Tibial artery (tissue), 4 donors: ENCODE measurements around the gene AEN.
A peak's percentile ranks its signal among the peaks of the same experiment; 100 is the strongest.

ENCODE experiments used
- DNase-seq, 2 donors: peaks; one replicate each; pipeline ENCODE4 v3.0.0-alpha.2; 2019
- H3K27ac ChIP-seq, 2 donors: fragments of 200-600 bp; sonication (generic) in 1 of 2; 1 replicate in 1 of 2; 2 replicates in 1 of 2; pipeline ENCODE4 v1.5.1; 2018 to 2019; ENCODE audit warnings: mild to moderate bottlenecking in 1 of 2
- H3K27me3 ChIP-seq, 2 donors: fragments of 200-600 bp; sonication (generic) in 1 of 2; one replicate each; pipeline versions ENCODE4 v1.5.1 to v1.6.0; 2016 to 2019
- H3K36me3 ChIP-seq, 3 donors: fragments of 200-600 bp; sonication (generic) in 2 of 3; one replicate each; pipeline ENCODE4 v1.5.1; 2016 to 2019; ENCODE audit warnings: mild to moderate bottlenecking in 2 of 3
- H3K4me1 ChIP-seq, 4 donors: fragments of 200-600 bp; sonication (generic) in 2 of 4; 1 replicate in 3 of 4; 2 replicates in 1 of 4; pipeline ENCODE4 v1.5.1; 2016 to 2019
- H3K4me3 ChIP-seq, 2 donors: fragments of 200-600 bp; sonication (generic) in 1 of 2; 1 replicate in 1 of 2; 2 replicates in 1 of 2; pipeline ENCODE4 v1.5.1; 2018 to 2019; ENCODE audit warnings: mild to moderate bottlenecking in 2 of 2
- H3K9me3 ChIP-seq, 3 donors: fragments of 200-600 bp; sonication (generic) in 1 of 3; one replicate each; pipeline ENCODE4 v1.5.1; 2016 to 2019
- intact Hi-C: fragments of 100-400 bp; cut with DNase I; formaldehyde crosslinking; loops from one replicate; pipeline ENCODE4 v1.15.0; 2023; ENCODE audit warnings: low total_unique reads
- TF ChIP-seq, protein P1 (sequence below), 2 experiments: fragments of 200-600 bp in 1 of 2; fragments of 450-650 bp in 1 of 2; IDR thresholded peaks; one replicate each; pipeline ENCODE4 v1.5.1; 2017 to 2019; ENCODE audit warnings: antibody characterized with exemption in 2 of 2, mild to moderate bottlenecking in 1 of 2, moderate library complexity in 1 of 2

AEN gene

DNA sequence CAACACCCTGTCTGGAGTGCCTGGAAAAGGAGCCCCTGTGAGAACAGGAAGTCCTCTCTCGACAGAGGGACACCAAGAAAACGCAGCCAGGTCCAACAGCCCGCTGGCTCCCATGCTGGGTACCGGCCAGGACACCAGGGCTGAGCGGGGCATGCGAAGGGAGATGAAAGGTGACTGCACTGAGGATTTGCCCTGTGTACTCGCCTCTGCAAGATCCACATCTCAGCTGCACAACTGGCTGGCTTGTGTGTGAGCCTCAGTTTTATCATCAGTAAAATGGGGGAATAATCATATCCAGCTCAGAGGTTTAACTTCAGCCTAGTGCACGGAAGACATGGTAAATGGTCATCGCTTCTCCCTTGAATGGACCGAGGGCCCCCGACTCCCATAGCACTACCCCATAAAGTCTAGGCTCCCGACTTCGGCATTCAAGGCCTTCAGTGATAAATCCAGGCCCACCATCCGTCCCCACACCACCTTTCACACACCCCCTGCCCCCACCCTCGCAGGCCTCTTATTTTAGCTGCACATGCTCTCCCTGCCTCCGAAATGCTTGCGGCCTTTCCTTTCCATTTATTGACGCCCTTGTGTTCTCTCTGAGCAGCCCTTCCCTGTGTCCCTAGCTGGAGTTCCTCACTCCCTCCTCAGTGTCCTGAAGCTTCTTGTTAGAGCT is 33.4 kb downstream of the AEN start:
- Histone ChIP-seq H3K4me3 (no peak overlapping the region), H3K27me3 (no peaks in the 10 kb centered on the region), H3K9me3 (no peaks in the 10 kb centered on the region), H3K36me3 (no peaks in the 10 kb centered on the region), H3K27ac (no peak overlapping the region), H3K4me1 (peaks cover 0 to 24% (median 20%) of the 10 kb centered on the region in 4 donors)
- DNase-seq = peak in 1 of 2 donors; percentile 51
- TF ChIP-seq, protein P1, sequence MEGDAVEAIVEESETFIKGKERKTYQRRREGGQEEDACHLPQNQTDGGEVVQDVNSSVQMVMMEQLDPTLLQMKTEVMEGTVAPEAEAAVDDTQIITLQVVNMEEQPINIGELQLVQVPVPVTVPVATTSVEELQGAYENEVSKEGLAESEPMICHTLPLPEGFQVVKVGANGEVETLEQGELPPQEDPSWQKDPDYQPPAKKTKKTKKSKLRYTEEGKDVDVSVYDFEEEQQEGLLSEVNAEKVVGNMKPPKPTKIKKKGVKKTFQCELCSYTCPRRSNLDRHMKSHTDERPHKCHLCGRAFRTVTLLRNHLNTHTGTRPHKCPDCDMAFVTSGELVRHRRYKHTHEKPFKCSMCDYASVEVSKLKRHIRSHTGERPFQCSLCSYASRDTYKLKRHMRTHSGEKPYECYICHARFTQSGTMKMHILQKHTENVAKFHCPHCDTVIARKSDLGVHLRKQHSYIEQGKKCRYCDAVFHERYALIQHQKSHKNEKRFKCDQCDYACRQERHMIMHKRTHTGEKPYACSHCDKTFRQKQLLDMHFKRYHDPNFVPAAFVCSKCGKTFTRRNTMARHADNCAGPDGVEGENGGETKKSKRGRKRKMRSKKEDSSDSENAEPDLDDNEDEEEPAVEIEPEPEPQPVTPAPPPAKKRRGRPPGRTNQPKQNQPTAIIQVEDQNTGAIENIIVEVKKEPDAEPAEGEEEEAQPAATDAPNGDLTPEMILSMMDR (IDR thresholded peaks at IDR 0.05) = no peak
- intact Hi-C loops = loop anchor here (5.0 to 10.0 kb wide), 3 partner anchors 53 to 478 kb away; partner anchors contain the start of gene ACAN

DNA sequence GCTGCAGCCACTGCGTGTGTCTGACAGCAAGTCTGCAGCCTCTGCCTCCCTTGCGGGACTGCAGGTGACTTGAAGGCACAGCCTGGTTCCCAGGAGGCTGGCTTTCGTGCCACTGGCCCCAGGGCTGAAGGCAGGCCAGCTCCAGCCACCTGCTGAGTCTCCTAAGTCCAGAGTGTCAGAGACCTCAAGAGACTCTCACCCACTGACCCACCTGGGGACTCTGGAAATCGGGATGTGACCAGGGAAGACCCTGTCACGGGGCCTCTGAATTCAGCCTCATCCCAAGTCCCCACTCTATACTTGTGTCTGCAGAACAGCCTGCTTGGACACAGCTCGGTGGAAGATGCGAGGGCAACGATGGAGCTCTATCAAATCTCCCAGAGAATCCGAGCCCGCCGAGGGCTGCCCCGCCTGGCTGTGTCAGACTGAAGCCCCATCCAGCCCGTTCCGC is 34.0 kb downstream of the AEN start:
- Histone ChIP-seq H3K27me3 (no peaks in the 10 kb centered on the region), H3K4me3 (no peak overlapping the region), H3K36me3 (no peaks in the 10 kb centered on the region), H3K27ac (no peak overlapping the region), H3K9me3 (no peaks in the 10 kb centered on the region), H3K4me1 (peaks cover 0 to 29% (median 24%) of the 10 kb centered on the region in 4 donors)
- intact Hi-C loops = loop anchor here (5.0 to 10.0 kb wide), 3 partner anchors 52 to 477 kb away; partner anchors contain the start of gene ACAN
- peak in 1 of 2 donors; percentile 55 for DNase-seq
- TF ChIP-seq, protein P1 (IDR thresholded peaks at IDR 0.05) = no peak

DNA sequence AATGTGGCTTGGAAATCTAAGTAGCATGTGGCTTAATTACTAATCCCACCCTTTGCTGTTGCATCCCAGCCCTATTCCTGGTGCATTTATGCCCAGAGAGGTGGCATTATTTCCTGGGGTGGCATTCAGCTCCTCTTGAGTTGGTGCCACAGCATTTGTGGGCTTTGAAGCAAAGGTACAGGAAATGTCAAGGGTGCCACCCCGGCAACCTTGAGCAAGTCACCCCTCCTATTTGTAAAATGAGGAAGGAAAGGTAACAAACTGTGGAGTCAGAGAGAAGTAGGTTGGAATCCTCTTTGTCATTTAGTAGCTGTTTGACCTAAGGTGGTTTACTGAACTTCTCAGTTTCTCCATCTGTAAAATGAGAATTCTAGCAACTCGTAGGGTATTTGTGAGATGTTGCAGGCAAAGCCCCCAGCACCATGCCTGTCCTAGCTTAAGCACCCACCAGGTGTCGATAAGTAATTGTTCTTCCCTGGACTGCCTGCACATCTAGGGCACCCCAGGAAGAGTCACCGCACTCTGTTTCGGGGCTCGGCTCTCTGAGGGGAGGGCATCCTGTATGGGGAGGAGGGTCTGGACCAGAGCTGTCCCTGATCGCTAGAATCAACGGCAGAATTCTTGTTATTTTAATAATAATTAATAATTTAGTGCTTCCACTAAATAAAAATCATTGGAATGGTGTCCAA is 34.8 kb downstream of the AEN start:
- Histone ChIP-seq H3K27me3 (no peaks in the 10 kb centered on the region), H3K36me3 (no peaks in the 10 kb centered on the region), H3K4me3 (no peak overlapping the region), H3K27ac (no peak overlapping the region), H3K9me3 (no peaks in the 10 kb centered on the region), H3K4me1 (peaks cover 0 to 38% (median 27%) of the 10 kb centered on the region in 4 donors)
- DNase-seq = peak in 1 of 2 donors; percentile 29
- intact Hi-C loops = loop anchor here (5.0 to 10.0 kb wide), 3 partner anchors 51 to 476 kb away; partner anchors contain the start of gene ACAN
- TF ChIP-seq, protein P1 (IDR thresholded peaks at IDR 0.05) = no peak

DNA sequence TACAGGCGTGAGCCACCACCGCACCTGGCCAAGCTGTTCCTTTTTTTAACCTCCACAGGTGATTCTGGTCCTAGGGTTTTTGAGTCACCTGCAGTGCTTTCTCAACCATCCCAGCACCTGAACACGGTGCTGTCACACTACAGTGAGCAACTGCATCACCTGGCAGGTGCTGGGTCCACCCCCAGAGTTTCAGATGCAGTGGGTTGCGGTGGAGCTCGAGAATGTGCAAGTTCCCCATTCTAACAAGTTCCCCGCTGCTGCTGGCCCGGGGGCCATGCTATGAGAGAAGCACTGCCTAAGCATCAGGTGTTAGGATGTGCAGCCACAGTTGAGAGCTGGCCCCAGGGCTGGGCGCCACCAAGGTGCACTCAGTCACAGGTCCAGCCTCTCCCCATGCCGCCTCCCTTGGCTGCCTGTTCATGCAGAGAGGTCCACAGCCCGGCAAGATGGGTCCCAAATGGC is 35.7 kb downstream of the AEN start:
- DNase-seq = peak in 1 of 2 donors; percentile 63
- no peaks in the 10 kb centered on the region for H3K9me3 ChIP-seq
- intact Hi-C loops = loop anchor here (1.0 to 10.0 kb wide), 4 partner anchors 51 to 476 kb away; partner anchors contain the start of gene ACAN
- no peak overlapping the region for H3K27ac ChIP-seq
- H3K27me3 ChIP-seq = no peaks in the 10 kb centered on the region
- H3K4me3 ChIP-seq = no peak overlapping the region
- no peaks in the 10 kb centered on the region for H3K36me3 ChIP-seq
- TF ChIP-seq, protein P1 (IDR thresholded peaks at IDR 0.05) = no peak
- H3K4me1 ChIP-seq = peaks cover 0 to 46% (median 32%) of the 10 kb centered on the region in 4 donors

DNA sequence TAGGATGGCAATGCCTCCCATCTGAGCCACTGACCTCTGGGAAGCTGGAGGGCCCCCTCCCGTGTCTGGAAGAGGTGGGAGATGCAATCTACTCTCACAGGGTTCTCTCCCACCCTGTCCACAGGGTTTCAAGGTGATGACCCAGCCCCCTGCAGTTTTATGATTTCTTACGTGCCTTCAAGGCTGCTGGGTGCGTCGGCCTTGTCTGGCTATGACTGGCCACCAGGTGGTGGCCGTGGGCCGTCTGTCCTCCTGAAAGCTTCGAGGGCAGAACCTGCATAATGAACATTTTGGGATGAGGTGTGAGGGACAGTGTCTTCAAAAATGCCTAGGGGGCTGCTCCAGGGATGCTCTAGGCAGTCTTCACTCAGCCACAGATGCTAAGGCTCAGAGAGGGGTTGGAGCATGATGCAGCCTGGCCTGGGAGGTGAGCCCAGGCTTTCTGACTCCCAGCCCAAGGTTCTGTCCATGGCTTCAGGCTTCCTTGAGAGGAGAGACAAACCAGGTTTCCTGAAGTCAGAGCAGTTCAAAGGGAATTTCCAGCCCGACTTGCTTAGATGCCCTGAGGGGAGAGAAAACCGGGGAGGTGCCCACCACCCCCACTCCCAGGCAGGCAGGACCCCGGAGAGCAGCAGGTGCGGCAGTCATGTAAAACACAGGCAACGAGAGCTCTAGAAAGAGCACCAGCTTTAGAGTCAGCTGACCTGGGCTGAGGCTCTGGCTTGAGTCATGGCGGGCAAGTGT is 36.4 kb downstream of the AEN start:
- H3K4me1 ChIP-seq = peaks cover 0 to 53% (median 32%) of the 10 kb centered on the region in 4 donors
- H3K4me3 ChIP-seq = no peak overlapping the region
- peak overlapping the region in 1 of 2 donors; percentile 68 for H3K27ac ChIP-seq
- H3K9me3 ChIP-seq = no peaks in the 10 kb centered on the region
- H3K36me3 ChIP-seq = no peaks in the 10 kb centered on the region
- intact Hi-C loops = loop anchor here (1.0 to 10.0 kb wide), 4 partner anchors 50 to 475 kb away; partner anchors contain the start of gene ACAN
- TF ChIP-seq, protein P1 (IDR thresholded peaks at IDR 0.05) = peak; percentile 91 to 92
- peak in 1 of 2 donors; percentile 71 for DNase-seq
- no peaks in the 10 kb centered on the region for H3K27me3 ChIP-seq
